ENCODE measurements around the gene KCTD18.

KCTD18 gene

DNA sequence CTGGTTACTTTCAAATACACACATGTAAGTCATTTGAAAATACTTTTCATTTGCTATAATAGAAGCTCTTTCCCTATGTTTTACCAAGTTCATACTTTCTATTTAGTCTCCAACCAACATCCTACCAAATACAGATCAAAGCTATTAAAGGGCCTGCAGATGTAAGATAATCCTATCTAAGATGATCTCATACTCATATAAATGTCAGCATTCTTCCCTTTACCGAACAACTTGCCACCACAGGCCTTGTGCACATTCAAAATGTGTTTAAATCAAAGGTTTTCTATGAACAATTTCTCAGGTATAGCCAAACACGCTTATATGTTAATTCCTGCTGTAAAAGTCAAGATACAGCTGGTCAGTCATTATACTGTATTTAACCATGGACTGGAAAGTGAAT lies 23.3 kb downstream of the KCTD18 start:
- no peak for DNase-seq (ENCODE audit: low read depth in 2 of 2)

DNA sequence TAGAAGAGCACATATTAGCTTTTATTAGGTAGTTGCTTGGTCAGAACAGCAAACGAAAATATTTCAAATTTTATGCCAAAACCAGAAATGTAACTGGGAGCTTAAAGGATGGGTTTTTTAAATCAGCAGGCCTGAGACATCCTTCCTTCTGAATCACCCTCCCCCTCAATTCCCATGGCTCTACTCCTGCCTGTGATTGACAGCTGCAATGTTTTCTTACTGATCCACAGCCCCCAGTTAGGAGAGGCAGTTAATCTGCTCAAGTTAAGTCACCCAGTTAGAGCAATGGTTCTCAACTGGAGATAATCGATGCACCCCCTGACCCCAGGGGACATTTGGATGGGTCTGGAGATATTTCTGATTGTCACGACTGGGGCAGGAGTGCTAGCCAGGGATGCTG lies 24.9 kb downstream of the KCTD18 start:
- no peak for DNase-seq (ENCODE audit: low read depth in 2 of 2)

DNA sequence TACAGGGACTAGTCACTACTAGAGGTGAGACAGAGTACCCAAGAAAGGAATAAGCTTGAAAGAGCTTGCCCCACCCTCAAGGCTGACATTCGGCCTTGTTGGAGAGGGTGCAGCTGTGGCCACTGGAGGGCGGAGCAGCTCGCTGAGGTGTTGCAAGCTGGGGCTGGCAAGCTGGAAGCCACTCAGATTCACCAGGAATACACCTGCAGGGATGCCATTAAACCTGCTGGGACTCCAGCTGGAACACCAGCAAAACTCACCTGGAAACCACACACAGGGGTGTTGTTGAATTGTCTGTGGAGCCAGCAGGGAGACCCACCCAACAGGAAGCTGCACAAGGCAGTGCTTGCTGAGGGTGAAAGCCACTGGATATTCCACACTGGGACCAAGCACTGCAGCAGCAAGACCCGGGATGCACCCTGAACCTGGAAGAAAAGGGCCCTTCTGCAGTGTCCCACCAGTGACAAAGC lies 26.1 kb downstream of the KCTD18 start:
- DNase-seq (ENCODE audit: low read depth in 2 of 2): no peak

DNA sequence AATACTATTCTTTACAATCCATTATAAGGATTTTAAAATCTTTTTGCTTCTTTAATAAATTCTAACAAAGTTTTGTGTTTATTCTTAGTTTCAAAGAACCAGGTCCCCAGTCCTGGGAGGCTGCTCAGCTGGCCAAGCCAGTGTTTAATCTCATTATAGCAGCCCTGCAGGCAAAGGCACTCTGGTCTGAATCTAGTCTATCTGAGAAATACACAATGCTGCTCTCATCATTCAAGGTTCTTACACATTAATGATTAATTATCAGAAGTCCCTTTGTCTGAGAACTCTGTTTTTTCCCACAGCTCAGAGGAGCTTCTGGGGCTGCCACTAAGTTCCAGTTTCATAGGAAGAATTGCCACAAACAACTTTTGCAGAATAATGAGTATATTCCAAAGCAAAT lies 27.7 kb downstream of the KCTD18 start:
- DNase-seq (ENCODE audit: low read depth in 2 of 2): no peak

DNA sequence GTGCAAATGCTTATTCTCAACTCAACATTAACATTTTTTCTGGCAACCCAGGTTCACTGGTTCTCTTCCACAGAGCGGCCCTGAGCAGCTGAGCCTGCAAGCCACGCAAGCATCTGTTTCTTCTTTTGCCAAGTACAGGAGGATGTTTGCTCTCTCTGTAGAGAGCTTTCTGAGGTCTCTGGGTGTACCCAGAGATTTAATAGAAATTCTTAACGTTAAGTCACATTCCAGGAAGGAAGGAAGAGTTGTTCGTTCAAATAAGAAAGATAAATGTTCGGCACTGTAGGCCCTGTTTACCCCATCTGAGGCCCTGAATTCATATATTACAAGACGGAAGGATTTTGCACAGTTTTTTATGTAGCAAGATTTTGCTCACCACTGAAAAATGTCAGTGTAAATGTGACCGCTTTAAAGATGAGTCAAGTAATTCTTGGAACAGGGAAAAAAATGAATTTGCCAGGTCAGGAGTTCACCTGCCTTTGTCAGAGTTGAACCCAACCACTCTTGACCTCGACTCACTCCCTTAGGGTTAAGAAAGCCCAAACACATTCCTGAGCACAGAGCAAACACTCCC lies 30.1 kb downstream of the KCTD18 start:
- no peak for DNase-seq (ENCODE audit: low read depth in 2 of 2)

DNA sequence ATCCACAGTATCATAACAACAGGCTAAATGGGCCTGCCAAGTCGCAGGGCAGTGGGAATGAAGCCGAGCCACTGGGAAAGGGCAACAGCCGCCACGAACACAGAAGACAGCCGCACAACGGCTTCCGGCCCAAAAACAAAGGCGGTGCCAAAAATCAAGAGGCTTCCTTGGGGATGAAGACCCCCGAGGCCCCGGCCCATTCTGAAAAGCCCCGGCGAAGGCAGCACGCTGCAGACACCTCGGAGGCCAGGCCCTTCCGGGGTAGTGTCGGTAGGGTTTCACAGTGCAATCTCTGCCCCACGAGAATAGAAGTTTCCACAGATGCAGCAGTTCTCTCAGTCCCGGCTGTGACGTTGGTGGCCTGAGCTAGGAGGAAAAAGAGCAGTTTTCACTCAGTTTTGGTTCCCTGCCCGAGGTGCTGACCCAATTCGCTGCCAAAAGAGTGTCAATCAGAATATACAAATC lies 32.2 kb downstream of the KCTD18 start:
- no peak for DNase-seq (ENCODE audit: low read depth in 2 of 2)

DNA sequence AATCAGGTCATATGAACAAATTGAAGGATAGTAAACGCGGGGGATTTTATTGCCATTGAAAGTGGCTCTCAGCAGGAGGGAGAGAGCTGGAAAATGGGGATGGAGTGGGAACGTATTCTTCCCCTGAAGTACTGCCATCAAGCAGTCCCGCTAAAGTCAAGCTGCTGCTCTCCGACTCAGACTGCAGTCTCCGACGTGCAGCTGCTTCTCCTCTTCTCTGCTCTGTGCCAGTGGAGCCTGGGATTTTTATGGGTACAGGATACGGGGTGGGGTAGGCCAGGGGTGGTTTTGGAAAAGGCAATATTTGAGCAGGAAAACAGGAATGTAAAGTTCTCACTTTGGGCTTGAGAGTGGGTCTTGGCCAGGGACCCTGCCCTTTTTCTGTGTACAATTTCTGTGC lies 33.0 kb downstream of the KCTD18 start:
- DNase-seq (ENCODE audit: low read depth in 2 of 2): no peak

DNA sequence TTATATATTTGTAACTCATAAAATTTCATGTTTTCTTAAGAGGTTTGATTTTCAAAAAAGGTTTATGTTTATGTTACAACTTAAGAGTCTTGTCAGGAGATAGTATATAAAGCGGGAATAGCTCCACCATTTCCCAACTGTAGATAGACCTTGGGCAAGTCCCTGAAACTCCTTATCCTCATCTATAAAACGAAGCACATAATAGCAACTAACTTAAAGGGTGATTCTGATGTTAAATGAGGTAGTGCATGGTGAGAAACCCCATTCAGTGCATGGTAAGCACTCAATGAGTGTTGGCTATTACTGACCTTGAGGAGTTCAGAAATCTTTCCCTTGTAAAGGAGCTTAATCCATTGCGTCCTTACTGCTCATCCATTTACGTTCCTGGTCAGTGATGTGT lies 34.1 kb downstream of the KCTD18 start:
- no peak for DNase-seq (ENCODE audit: low read depth in 2 of 2)

DNA sequence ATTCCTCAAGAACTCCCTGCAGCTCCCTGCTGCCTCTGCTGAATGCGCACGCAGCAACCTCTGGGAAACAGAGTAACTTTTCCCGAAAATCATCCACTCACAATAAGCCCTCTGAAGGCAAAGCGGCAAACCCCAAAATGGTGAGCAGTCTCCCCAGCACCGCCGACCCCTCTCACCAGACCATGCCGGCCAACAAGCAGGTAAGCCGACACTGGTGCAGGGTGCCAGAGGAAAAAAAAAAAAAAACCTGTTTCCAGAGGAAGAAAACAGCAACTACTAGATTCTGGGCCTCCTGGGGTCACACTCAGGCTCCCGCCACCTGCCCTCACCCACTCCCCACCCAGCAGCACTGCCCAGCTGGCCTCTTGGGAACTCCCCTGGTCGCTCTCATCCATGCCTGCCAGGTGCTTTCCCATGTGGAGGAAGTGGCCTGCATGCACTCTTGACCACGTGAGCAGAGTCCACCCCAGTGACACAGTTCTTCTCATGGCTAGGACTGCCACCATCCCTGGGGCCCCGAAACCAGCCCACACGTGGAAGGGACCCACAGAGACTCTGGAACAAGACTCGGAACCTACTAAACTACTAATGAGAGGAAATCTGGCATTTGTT lies 36.9 kb downstream of the KCTD18 start:
- no peak for DNase-seq (ENCODE audit: low read depth in 2 of 2)

DNA sequence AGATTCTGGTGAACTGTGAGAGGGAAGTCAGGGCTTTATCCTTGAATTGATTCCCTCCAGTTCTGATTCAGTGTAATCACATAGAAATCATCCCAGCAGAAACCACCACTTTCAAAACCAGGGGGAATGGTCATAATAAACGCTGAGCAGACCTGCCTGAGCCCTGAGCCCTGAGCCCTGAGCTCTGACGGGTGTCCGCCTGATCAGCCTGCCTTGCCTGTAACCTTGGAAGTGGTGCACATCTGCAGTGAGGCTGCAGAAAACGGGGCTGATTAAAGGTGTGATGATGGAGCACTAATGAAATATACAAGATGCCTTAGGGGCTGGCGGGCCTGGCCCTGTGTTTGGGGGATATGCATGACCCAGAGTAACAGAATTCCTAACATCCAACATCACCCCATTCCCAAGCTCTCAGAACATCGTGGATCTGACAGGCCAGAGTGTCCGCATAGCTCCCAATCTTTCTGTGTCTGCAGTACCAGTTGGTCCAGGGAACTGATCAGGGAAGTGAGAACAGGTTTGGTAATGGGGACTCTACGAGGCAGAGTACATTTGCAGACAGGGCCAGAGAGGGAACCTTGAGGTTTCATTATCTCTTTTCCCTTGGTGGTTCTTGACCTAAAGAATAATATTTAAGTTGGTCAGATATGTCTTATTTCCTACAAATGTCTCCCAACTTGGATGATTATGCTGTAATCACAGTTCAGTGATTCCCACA lies 37.8 kb downstream of the KCTD18 start:
- DNase-seq (ENCODE audit: low read depth in 2 of 2): no peak

DNA sequence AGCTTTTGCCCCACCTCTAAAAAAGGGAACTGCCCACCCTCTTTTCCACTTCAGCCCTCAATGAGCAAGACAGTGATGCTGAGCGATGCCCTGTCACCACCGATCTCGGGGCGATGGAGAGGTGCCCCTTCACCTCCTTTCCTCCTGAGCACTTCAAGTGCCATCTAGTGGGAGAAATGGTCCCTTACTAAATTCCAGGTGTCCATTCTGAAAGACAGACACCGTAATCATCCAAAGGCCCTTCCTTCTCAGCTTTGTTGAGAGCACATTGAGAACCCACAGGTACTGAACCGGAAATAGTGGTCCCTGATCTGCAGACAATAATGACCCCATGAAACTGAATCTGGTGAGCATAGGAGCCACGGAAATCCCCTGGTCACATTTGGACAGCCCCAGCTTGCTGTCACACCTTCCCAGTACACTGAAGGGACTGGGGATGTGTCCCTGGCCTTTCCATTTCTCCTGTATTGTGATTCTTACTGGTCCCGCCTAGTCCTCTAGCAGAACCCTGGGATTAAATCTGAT lies 38.5 kb downstream of the KCTD18 start:
- no peak for DNase-seq (ENCODE audit: low read depth in 2 of 2)

DNA sequence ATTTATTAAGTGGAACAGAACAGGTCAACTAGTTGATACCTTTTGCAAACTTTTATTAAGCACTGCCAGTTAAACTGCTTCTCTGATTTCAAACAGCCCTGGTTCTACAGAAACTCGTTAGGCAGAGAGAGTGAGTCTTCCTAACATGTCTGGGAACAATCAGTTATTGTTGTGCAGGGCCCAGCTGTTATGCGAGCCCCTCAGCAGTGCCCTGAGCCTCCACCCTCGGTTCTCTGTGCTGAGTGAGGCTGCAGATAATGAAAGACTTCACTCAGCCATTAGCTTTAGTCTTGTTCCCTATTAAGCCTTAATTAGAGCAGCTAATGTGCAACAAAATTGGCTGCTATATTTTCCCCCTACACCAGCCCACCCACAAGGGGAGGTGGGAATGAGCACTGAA lies 39.6 kb downstream of the KCTD18 start:
- DNase-seq (ENCODE audit: low read depth in 2 of 2): no peak

DNA sequence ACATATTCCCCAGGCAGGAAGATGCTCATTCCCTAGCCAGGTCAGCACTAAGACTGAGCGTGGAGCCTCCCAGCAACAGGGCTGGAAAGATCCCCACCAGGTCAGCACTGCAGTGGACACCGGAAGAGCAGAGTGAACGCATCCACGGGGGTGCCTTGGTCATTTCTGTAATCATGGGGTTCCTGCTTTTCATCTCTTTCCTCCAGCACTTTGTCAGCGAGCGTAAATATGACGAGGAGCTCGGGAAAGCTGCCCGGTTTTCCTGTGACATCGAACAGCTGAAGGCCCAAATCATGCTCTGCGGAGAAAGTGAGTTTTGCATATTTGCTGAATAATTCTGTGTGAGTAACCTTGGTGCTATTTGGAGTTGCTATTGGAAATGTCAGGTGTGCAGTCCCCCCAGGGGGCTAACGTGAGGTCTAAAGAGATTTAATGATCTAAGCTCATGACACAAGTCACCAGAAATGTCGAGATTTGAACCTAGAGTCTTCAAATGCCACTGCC lies 40.1 kb downstream of the KCTD18 start:
- no peak for DNase-seq (ENCODE audit: low read depth in 2 of 2)

DNA sequence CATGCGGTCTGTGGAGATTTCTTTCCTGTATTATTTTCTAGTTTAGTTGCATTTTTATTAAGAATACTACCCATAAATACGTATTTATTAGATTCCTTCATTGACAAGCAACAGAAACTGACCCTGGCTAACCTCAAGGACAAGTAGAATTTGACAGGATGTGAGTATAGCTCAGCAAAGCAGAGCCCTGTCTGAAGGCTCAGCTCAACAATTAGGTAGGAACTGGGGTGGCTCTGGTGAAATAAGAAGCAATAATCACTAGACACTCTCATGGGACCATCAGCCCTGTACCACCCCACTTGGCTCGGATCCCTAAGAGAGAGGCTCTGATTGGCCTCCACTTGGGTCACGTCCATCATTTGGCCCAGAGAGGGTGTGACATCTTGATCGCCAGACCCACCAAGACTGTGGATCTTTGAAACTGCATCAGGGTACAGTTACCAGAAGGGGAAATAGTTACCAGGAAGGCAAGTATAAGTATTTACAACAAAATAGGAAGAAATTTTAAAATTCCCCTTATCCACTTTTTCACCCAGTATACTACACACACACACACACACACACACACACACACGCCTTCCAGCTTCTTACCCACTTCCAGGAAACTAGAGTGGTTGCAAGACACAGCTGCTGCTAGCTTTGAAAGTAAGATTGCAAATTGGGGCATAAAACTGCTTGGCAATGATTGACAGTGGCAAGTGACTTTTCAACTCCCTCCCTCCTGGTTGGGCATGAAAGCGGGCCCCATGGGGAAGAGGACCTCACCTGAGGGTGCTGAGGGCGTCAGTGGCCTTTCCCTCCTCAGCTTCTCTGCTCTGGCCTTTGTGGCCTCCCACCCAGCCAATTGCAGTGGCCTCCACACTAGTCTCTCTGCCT lies 41.8 kb downstream of the KCTD18 start:
- DNase-seq (ENCODE audit: low read depth in 2 of 2): no peak

DNA sequence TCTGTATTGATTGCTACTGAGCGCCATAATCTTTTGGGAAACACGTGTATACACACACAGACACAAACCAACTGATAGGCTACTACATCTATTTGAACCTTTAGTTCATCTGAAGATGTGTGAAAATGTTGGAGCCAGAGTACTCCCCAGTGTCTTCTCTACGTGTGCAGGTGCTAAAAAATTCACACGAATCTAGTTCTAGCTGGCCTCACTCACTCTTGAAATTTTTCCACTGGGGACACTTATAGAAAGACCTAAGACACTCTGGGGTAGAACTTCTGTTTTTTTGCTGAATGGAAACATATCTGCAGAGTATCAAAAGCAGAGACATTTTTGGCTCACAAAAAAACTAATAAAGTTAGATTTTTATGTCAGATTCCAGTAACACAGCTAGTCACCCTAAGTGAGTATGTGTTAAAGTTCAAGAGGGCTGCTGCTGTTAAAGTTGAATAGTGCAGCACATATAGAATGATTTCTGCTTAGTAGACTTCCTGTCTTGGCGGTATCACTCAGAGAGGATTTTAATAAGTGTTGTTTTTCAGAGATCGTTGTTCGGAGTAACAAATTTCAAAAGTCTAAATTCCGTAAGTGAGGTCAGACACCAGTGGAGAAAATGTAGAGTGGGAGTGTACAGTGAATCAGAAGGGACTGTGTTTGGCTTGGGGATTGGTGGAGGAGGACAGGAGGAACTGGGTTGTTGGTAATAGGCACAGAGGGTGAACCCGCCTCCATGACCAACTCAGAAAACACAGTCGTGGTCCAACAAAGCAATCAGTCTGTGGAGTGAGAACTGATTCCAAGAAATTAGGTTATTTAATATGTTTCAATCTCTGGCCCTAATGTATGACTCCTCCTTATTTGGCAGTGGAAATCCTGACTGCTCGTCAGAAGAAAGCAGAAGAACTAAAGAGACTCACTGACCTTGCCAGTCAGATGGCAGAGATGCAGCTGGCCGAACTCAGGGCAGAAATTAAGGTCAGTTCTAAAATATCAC lies 43.1 kb downstream of the KCTD18 start:
- DNase-seq (ENCODE audit: low read depth in 2 of 2): no peak

DNA sequence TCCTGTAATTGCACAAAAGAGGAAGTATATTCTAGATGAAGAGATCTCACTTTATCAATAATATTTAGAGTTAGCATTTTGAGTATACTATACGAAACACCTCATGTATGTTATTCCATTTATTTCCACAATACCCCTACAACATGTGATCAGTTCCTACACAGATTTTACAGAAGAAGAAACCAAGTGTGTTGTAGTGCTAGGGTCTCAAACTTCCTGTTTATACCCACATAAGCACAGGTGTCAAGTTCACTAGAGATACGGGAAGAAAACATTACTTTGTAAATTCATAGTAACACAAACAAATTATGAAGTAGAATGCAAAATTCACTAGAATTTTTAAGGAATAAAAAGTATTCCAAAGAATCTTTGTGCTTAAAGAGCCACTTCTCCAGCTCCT lies 46.4 kb downstream of the KCTD18 start:
- no peak for DNase-seq (ENCODE audit: low read depth in 2 of 2)

DNA sequence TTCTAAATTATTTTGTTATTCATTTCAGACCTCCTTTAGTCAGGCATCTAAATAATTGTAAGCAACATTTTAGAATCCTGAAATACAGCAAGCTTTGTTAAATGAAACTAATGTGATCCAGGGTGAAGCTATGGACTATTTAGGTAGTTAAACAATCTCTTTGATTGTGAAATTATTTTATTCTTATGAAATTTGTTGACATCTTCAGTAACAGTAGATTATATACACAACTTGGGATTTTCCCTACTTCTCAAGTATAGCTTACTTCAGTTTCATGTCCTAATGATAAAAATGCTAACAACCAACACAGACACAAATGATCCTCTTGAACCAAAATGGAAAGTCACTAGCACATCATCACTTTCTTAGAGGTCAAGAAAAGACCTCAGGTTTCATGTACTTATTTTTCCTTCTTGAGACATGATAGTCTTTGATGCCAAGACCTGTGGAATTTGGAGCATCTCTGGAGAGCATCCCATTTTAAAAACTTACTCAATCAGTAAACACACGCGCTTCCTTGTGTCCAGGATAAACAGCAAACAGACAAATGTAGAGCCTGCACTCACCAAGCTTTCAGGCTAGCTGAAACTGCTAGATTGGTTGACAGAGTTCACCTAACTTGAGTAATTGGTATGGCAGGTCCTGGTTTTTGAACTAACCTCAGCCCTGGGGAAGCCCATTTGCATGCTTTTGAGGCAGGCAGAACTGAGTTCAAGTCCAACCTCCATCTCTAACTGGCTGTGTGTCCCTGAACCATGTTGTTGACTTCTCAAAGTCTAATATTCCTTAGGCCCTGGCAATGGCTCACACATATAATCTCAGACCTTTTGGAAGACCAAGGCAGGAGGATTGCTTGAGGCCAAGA lies 47.8 kb downstream of the KCTD18 start:
- no peak for DNase-seq (ENCODE audit: low read depth in 2 of 2)

DNA sequence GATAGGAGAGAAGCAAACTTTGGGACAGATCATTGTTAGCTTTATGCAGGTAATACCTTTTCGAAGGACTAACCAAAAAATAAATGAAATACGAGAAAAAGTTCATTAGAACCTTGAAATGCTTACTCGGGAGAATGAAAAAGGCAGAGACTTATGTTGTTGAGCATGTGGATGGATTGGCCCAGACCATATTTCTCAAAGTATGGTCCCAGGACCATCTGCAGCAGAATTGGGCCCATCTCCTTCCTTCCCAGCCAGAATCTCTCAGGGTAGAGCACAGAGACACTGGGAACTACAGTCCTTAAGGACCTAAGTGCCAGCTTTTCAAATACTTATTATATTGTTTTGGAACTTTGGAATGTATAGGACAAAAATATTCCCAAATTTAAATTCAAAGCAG lies 50.8 kb downstream of the KCTD18 start:
- no peak for DNase-seq (ENCODE audit: low read depth in 2 of 2)

DNA sequence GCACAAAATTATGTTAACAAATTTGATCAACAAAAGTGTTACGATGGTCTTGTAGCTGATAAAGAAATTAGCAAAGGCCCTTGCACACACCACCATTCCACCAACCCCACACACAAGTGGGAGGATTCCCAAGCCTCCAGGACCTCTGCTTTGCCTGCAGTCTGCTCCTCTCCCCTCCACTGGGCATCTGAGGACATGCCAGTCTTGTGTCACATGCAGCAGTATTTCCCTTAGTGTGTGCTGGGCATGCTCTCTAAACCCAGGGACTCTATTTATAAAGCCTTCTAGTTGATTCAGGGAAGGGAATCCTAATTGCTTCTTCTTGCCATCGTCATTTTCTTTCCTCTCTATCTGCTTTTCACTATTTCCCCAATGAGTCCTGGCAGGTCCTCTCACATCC lies 53.3 kb downstream of the KCTD18 start:
- DNase-seq (ENCODE audit: low read depth in 2 of 2): no peak
